ENCODE data around the gene FOXJ1.
A peak's percentile ranks its signal among the peaks of the same experiment; 100 is the strongest.

FOXJ1 gene

GRCh38 chr17:76103274-76104139 lies 37.5 kb downstream of the FOXJ1 start, which contains the start of gene EXOC7:
Gene EXOC7, minus strand, starts transcription at chr17:76103787. Its CDS starts 95 bp downstream, at chr17:76103692.
- in situ Hi-C loops (cut with MboI; ENCODE audit: low pct_unique_long_range_greater_than_20kb, low sequenced_read_pairs) = no loop called here

GRCh38 chr17:76102944-76103273 lies 38.1 kb downstream of the FOXJ1 start:
- in situ Hi-C loops (cut with MboI; ENCODE audit: low pct_unique_long_range_greater_than_20kb, low sequenced_read_pairs) = no loop called here
- DNase-seq = no peak

More at GRCh38 chr17:76103274-76104139, 37.5 kb downstream of the FOXJ1 start, which contains the start of gene EXOC7:
- peak; percentile 89 for DNase-seq

- no peak for DNase-seq
- in situ Hi-C loops (cut with MboI; ENCODE audit: low pct_unique_long_range_greater_than_20kb, low sequenced_read_pairs) = no loop called here
Measured at GRCh38 chr17:76097716-76098295, 43.2 kb downstream of the FOXJ1 start.

GRCh38 chr17:76095943-76096342 lies 45.1 kb downstream of the FOXJ1 start:
- in situ Hi-C loops (cut with MboI; ENCODE audit: low pct_unique_long_range_greater_than_20kb, low sequenced_read_pairs) = no loop called here
- no peak for DNase-seq

GRCh38 chr17:76094046-76094445 lies 47.0 kb downstream of the FOXJ1 start:
- in situ Hi-C loops (cut with MboI; ENCODE audit: low pct_unique_long_range_greater_than_20kb, low sequenced_read_pairs) = no loop called here
- DNase-seq = no peak

- DNase-seq = no peak
- in situ Hi-C loops (cut with MboI; ENCODE audit: low pct_unique_long_range_greater_than_20kb, low sequenced_read_pairs) = no loop called here
Measured at GRCh38 chr17:76092526-76093413, 48.3 kb downstream of the FOXJ1 start.

GRCh38 chr17:76091526-76092286 lies 49.3 kb downstream of the FOXJ1 start:
- in situ Hi-C loops (cut with MboI; ENCODE audit: low pct_unique_long_range_greater_than_20kb, low sequenced_read_pairs) = no loop called here

GRCh38 chr17:76090517-76091129 lies 50.4 kb downstream of the FOXJ1 start:
- in situ Hi-C loops (cut with MboI; ENCODE audit: low pct_unique_long_range_greater_than_20kb, low sequenced_read_pairs) = no loop called here

More at GRCh38 chr17:76091526-76092286, 49.3 kb downstream of the FOXJ1 start:
- no peak for DNase-seq

GRCh38 chr17:76089680-76090516 lies 51.1 kb downstream of the FOXJ1 start:
- no peak for DNase-seq
- in situ Hi-C loops (cut with MboI; ENCODE audit: low pct_unique_long_range_greater_than_20kb, low sequenced_read_pairs) = no loop called here

More at GRCh38 chr17:76090517-76091129, 50.4 kb downstream of the FOXJ1 start:
- DNase-seq = no peak

GRCh38 chr17:76088868-76089576 lies 52.0 kb downstream of the FOXJ1 start:
- DNase-seq = no peak
- in situ Hi-C loops (cut with MboI; ENCODE audit: low pct_unique_long_range_greater_than_20kb, low sequenced_read_pairs) = no loop called here

- no peak for DNase-seq
Measured at GRCh38 chr17:76088041-76088867, 52.8 kb downstream of the FOXJ1 start.

GRCh38 chr17:76087531-76087930 lies 53.5 kb downstream of the FOXJ1 start:
- DNase-seq = no peak
- in situ Hi-C loops (cut with MboI; ENCODE audit: low pct_unique_long_range_greater_than_20kb, low sequenced_read_pairs) = no loop called here

More at GRCh38 chr17:76088041-76088867, 52.8 kb downstream of the FOXJ1 start:
- in situ Hi-C loops (cut with MboI; ENCODE audit: low pct_unique_long_range_greater_than_20kb, low sequenced_read_pairs) = no loop called here

GRCh38 chr17:76086384-76086783 lies 54.7 kb downstream of the FOXJ1 start:
- in situ Hi-C loops (cut with MboI; ENCODE audit: low pct_unique_long_range_greater_than_20kb, low sequenced_read_pairs) = no loop called here
- DNase-seq = no peak

All from KBM-7 (cell line).